H1 (cell line): Measurements from ENCODE around the gene GABARAPL2. TPM values are rescaled to one million over a fixed set of nuclear protein-coding genes. Genes with fewer than 3 reads are reported as not detected.

Experiments
- CTCF ChIA-PET: fragments of 300-600 bp; sonication (Branson Sonifier 250); formaldehyde crosslinking; loops from one replicate; lab custom pipeline; 2021; ENCODE audit not compliant: partially characterized antibody; lab: Charles Lee
- POLR2A ChIA-PET: fragments of 300-600 bp; sonication (Branson Sonifier 250); formaldehyde crosslinking; loops from one replicate; lab custom pipeline; 2021; ENCODE audit warnings: inconsistent platforms; ENCODE audit not compliant: partially characterized antibody; lab: Charles Lee
- DNase-seq, 2 experiments: peaks; one replicate each; pipeline versions ENCODE4 v3.0.0 to v3.0.0-alpha.2; 2010 to 2022; ENCODE audit warnings: low spot score in 2 of 2, low read depth in 1 of 2, mixed read lengths in 1 of 2
- FAIRE-seq: peaks from 2 replicates; lab custom pipeline; 2011; peaks lifted over from hg19 to GRCh38; lab: Jason Lieb, UNC
- H2AFZ ChIP-seq: 2 replicates; pipeline ENCODE4 v1.8.1; 2012; ENCODE audit warnings: low read length, inconsistent platforms
- H2AK5ac ChIP-seq: 2 replicates; pipeline ENCODE4 v1.6.1; 2013; ENCODE audit warnings: low read depth, low read length
- H2BK120ac ChIP-seq: replicated peaks from 2 replicates; pipeline ENCODE3; 2013; ENCODE audit warnings: low read depth, low read length, inconsistent platforms
- H2BK12ac ChIP-seq: 2 replicates; pipeline ENCODE4 v1.6.1; 2013; ENCODE audit warnings: low read depth, low read length
- H2BK15ac ChIP-seq: 2 replicates; pipeline ENCODE4 v1.6.1; 2013; ENCODE audit warnings: low read length
- H2BK20ac ChIP-seq: 2 replicates; pipeline ENCODE4 v1.6.1; 2013; ENCODE audit warnings: low read length
- H2BK5ac ChIP-seq: 2 replicates; pipeline ENCODE4 v1.6.1; 2013; ENCODE audit warnings: low read depth, low read length
- H3K14ac ChIP-seq: 2 replicates; pipeline ENCODE4 v1.6.1; 2013; ENCODE audit warnings: inconsistent platforms; ENCODE audit not compliant: insufficient read length
- H3K18ac ChIP-seq: 2 replicates; pipeline ENCODE4 v1.6.1; 2013; ENCODE audit warnings: low read length; ENCODE audit errors: extremely low read depth
- H3K23ac ChIP-seq: 2 replicates; pipeline ENCODE4 v1.6.1; 2013; ENCODE audit warnings: inconsistent platforms; ENCODE audit not compliant: insufficient read length
- H3K23me2 ChIP-seq: 2 replicates; pipeline ENCODE4 v1.6.1; 2013; ENCODE audit warnings: low read depth, low read length
- H3K27ac ChIP-seq: 2 replicates; pipeline ENCODE4 v1.6.1; 2011; ENCODE audit warnings: low read depth, low read length, inconsistent platforms
- H3K27me3 ChIP-seq, 4 experiments: replicated peaks in 1 of 4; 1 replicate in 1 of 4; 2 replicates in 3 of 4; pipeline versions ENCODE4 v1.6.1 to v1.8.1; 2011 to 2013; ENCODE audit warnings: low read length in 3 of 4, mild to moderate bottlenecking in 3 of 4, inconsistent platforms in 2 of 4, mixed read lengths in 2 of 4, moderate library complexity in 1 of 4; ENCODE audit not compliant: control insufficient read depth in 3 of 4, insufficient read depth in 3 of 4; ENCODE audit errors: extremely low read depth in 1 of 4
- H3K36me3 ChIP-seq, 4 experiments: 2 replicates each; pipeline versions ENCODE4 v1.6.1 to v1.8.1; 2011 to 2013; ENCODE audit warnings: mild to moderate bottlenecking in 4 of 4, low read length in 3 of 4, moderate library complexity in 2 of 4, control low read depth in 1 of 4, inconsistent platforms in 1 of 4; ENCODE audit not compliant: insufficient read depth in 4 of 4, control insufficient read depth in 2 of 4
- H3K4ac ChIP-seq: replicated peaks from 2 replicates; pipeline ENCODE3; 2013; ENCODE audit warnings: low read length, low read depth, mixed read lengths, inconsistent platforms; ENCODE audit not compliant: insufficient read length
- H3K4me1 ChIP-seq, 4 experiments: replicated peaks in 1 of 4; 1 replicate in 1 of 4; 2 replicates in 3 of 4; pipeline versions ENCODE4 v1.6.1 to v1.8.1; 2011 to 2013; ENCODE audit warnings: low read length in 3 of 4, inconsistent platforms in 2 of 4, mixed read lengths in 1 of 4; ENCODE audit not compliant: insufficient read depth in 4 of 4, control insufficient read depth in 3 of 4
- H3K4me2 ChIP-seq, 2 experiments: 2 replicates each; pipeline versions ENCODE4 v1.6.1 to v1.8.1; 2011 to 2013; ENCODE audit warnings: low read depth in 2 of 2, low read length in 2 of 2, control low read depth in 1 of 2, inconsistent platforms in 1 of 2, mild to moderate bottlenecking in 1 of 2; ENCODE audit not compliant: insufficient read depth in 1 of 2
- H3K4me3 ChIP-seq, 4 experiments: fragments of 200-600, 300-600 bp in 1 of 4; sonication (generic), shearing (Covaris generic), sonication (Bioruptor Twin) in 1 of 4; 2 replicates each; pipeline versions ENCODE4 v1.5.1 to v1.8.1; 2011 to 2016; ENCODE audit warnings: low read length in 4 of 4, low read depth in 3 of 4, control low read depth in 2 of 4, inconsistent platforms in 2 of 4, mild to moderate bottlenecking in 2 of 4, mixed read lengths in 1 of 4, moderate library complexity in 1 of 4; ENCODE audit not compliant: insufficient read depth in 2 of 4; ENCODE audit errors: extremely low read depth in 1 of 4
- H3K56ac ChIP-seq: replicated peaks from 2 replicates; pipeline ENCODE3; 2013; ENCODE audit warnings: low read depth, mild to moderate bottlenecking, mixed read lengths, low read length, inconsistent platforms; ENCODE audit not compliant: insufficient read length
- H3K79me1 ChIP-seq: 2 replicates; pipeline ENCODE4 v1.6.1; 2013; ENCODE audit warnings: low read depth, low read length, control low read depth
- H3K79me2 ChIP-seq, 2 experiments: 2 replicates each; pipeline versions ENCODE4 v1.6.1 to v1.8.1; 2012 to 2013; ENCODE audit warnings: low read length in 2 of 2, mild to moderate bottlenecking in 2 of 2, inconsistent platforms in 1 of 2; ENCODE audit not compliant: insufficient read depth in 2 of 2, control insufficient read depth in 1 of 2
- H3K9ac ChIP-seq, 4 experiments: replicated peaks in 1 of 4; 1 replicate in 1 of 4; 2 replicates in 3 of 4; pipeline versions ENCODE4 v1.6.1 to v1.8.1; 2011 to 2013; ENCODE audit warnings: low read depth in 3 of 4, low read length in 3 of 4, control low read depth in 2 of 4, mild to moderate bottlenecking in 2 of 4, moderate library complexity in 2 of 4, inconsistent platforms in 1 of 4; ENCODE audit errors: extremely low read depth in 1 of 4
- H3K9me3 ChIP-seq, 2 experiments: 2 replicates each; pipeline versions ENCODE4 v1.6.1 to v1.8.1; 2012 to 2013; ENCODE audit warnings: mild to moderate bottlenecking in 2 of 2, moderate library complexity in 2 of 2, control low read depth in 1 of 2, inconsistent platforms in 1 of 2, low read depth in 1 of 2, low read length in 1 of 2, mixed read lengths in 1 of 2; ENCODE audit not compliant: insufficient read depth in 2 of 2
- H4K20me1 ChIP-seq, 2 experiments: replicated peaks in 1 of 2; 2 replicates each; pipeline versions ENCODE3 to v1.8.1; 2011 to 2013; ENCODE audit warnings: inconsistent platforms in 2 of 2, low read length in 2 of 2, mild to moderate bottlenecking in 1 of 2; ENCODE audit not compliant: insufficient read depth in 2 of 2, control insufficient read depth in 1 of 2
- H4K5ac ChIP-seq: 2 replicates; pipeline ENCODE4 v1.6.1; 2013; ENCODE audit warnings: low read length, low read depth, mixed read lengths, inconsistent platforms; ENCODE audit not compliant: insufficient read length
- H4K8ac ChIP-seq: 2 replicates; pipeline ENCODE4 v1.8.0; 2013; ENCODE audit warnings: mild to moderate bottlenecking, moderate library complexity, low read length, inconsistent platforms; ENCODE audit not compliant: insufficient read depth; ENCODE audit errors: extremely low read depth
- H4K91ac ChIP-seq: replicated peaks from 2 replicates; pipeline ENCODE3; 2013; ENCODE audit warnings: low read length, mixed read lengths, inconsistent platforms; ENCODE audit not compliant: insufficient read length
- BCL11A ChIP-seq, 2 experiments: IDR thresholded peaks; one replicate each; pipeline ENCODE4 v1.6.1; 2011; ENCODE audit warnings: low read depth in 2 of 2, low read length in 2 of 2, mild to moderate bottlenecking in 2 of 2
- CHD2 ChIP-seq: IDR thresholded peaks from 2 replicates; pipeline ENCODE4 v1.6.1; 2012; ENCODE audit warnings: low read length, improper control_type of control experiment
- JUND ChIP-seq: IDR thresholded peaks from 2 replicates; pipeline ENCODE4 v1.6.1; 2011; ENCODE audit warnings: mild to moderate bottlenecking, improper control_type of control experiment, low read length
- KDM5A ChIP-seq: fragments of 200-600 bp; IDR thresholded peaks from 2 replicates; pipeline ENCODE4 v1.7.1; 2012; ENCODE audit warnings: mild to moderate bottlenecking, low read length, inconsistent platforms, mixed read lengths
- RFX5 ChIP-seq: IDR thresholded peaks from 2 replicates; pipeline ENCODE4 v1.6.1; 2011; ENCODE audit warnings: low read depth, low read length, improper control_type of control experiment, borderline replicate concordance
- SP1 ChIP-seq: IDR thresholded peaks from 2 replicates; pipeline ENCODE4 v1.6.1; 2011; ENCODE audit warnings: low read depth, low read length
- SP2 ChIP-seq: IDR thresholded peaks from 2 replicates; pipeline ENCODE4 v1.6.1; 2012; ENCODE audit warnings: mild to moderate bottlenecking, low read length, inconsistent platforms
- WGBS, 2 experiments: shearing (Covaris generic) in 1 of 2; methylation state at CpG; one replicate each; pipeline versions ENCODE4 v1.1.6 to v1.1.7; 2013 to 2015; ENCODE audit warnings: low lambda C conversion rate in 2 of 2, mixed read lengths in 2 of 2, inconsistent platforms in 1 of 2, low coverage in 1 of 2, missing lambda C conversion rate in 1 of 2; ENCODE audit not compliant: insufficient replicate concordance in 2 of 2, insufficient coverage in 1 of 2, insufficient read length in 1 of 2; ENCODE audit errors: extremely low coverage in 1 of 2, missing lambda C conversion rate in 1 of 2; 5-methylcytosine and 5-hydroxymethylcytosine counted together
- polyA plus RNA-seq, 7 experiments: library from polyadenylated mRNA; depleted of rRNA in 3 of 7; stranded (reverse) in 5 of 7; unstranded in 2 of 7; fragments of >200 nt in 5 of 7; fragments of 200-250 nt in 2 of 7; gene quantifications; 1 replicate in 5 of 7; 2 replicates in 1 of 7; 4 replicates in 1 of 7; pipeline versions ENCODE4 v1.2.1 to v1.2.3, GENCODE V29; 2011 to 2013; ENCODE audit warnings: missing spikeins in 2 of 7, mixed read lengths in 2 of 7
- total RNA-seq: library from RNA; stranded (reverse); fragmentation: NEBNext Ultra II Directional; extraction: Animal tissue kit (Norgen Biotek cat#: 25700); gene quantifications from 2 replicates; pipeline ENCODE4 v1.2.1, GENCODE V29; 2021

GABARAPL2 gene
- total and polyA plus RNA-seq, 2 of the 8 experiments (the other 6 are each of a cell fraction or from before 2014, with no cell fraction given) = 65.8 to 71.3 TPM

DNA sequence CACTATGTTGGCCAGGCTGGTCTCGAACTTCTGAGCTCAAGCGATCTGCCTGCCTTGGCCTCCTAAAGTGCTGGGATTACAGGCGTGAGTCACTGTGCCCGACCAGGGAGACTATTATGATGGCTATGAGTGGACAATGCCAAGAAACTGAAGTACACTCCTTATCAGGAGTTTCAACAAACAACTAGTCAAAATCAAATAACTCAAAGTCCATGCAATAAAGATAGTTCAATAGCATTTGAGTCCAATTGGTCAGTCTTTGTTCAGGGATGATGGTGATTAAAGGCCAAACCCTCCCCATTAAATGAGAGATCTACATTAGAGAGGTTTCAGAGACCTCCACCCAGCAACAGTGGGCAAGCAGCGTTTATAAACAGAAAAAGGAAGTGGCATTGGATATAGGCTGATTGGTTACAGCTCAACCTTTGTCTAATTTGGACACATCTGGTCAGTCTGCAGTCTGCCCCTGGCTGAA, 38.3 kb upstream of the GABARAPL2 start:
- Histone ChIP-seq H4K8ac (no peak overlapping the region), H3K36me3 (no peaks in the 10 kb centered on the region), H2AK5ac (no peak overlapping the region), H3K23ac (no peak overlapping the region), H2BK5ac (no peak overlapping the region), H3K18ac (no peak overlapping the region), H3K9ac (no peak overlapping the region), H2BK15ac (no peak overlapping the region), H4K91ac (no peak overlapping the region), H3K9me3 (no peaks in the 10 kb centered on the region), H2BK20ac (no peak overlapping the region), H3K4me1 (no peaks in the 10 kb centered on the region), H3K79me1 (no peaks in the 10 kb centered on the region), H3K23me2 (no peaks in the 10 kb centered on the region), H3K27ac (no peak overlapping the region), H3K56ac (no peak overlapping the region), H3K14ac (no peak overlapping the region), H3K79me2 (no peaks in the 10 kb centered on the region), H3K4me2 (no peak overlapping the region), H3K4ac (no peak overlapping the region), H3K27me3 (no peaks in the 10 kb centered on the region), H2BK120ac (no peak overlapping the region), H3K4me3 (no peak overlapping the region), H2AFZ (no peak overlapping the region), H4K5ac (no peak overlapping the region), H4K20me1 (no peaks in the 10 kb centered on the region), H2BK12ac (no peak overlapping the region)
- DNase-seq = no peak
- WGBS, 2 experiments = 89% methylated on average over 5 of the region's 5 CpGs; no CpG with 5 or more reads in 1 of the 2 experiments
- POLR2A ChIA-PET = interaction anchor here (0.7 to 1.8 kb wide), 4 partner anchors 11 to 94 kb away, joined by 3 to 6 read pairs (median 4); partner anchors contain the start of gene CHST6
- no peak for TF ChIP-seq RFX5
- TF ChIP-seq CHD2 = no peak
- TF ChIP-seq SP1 = no peak
- TF ChIP-seq JUND = no peak
- TF ChIP-seq BCL11A (IDR thresholded peaks at IDR 0.05; ENCODE audit: low read depth in 2 of 2, low read length in 2 of 2) = no peak
- TF ChIP-seq KDM5A = no peak
- TF ChIP-seq SP2 = no peak
- CTCF ChIA-PET = interaction anchor here (1.5 to 2.3 kb wide), 3 partner anchors 10 to 63 kb away, joined by 5 to 34 read pairs (median 5); no protein-coding TSS in a partner anchor
- no peak for FAIRE-seq
